SH-SY5Y (cell line): Measurements from ENCODE around the gene LPIN3.

ENCODE experiments used
- GATA2 ChIP-seq: IDR thresholded peaks from 2 replicates; pipeline ENCODE4 v1.6.1; 2011; ENCODE audit warnings: mild to moderate bottlenecking, low read depth, low read length
- GATA3 ChIP-seq: IDR thresholded peaks from 2 replicates; pipeline ENCODE4 v1.6.1; 2011; ENCODE audit warnings: low read depth, mild to moderate bottlenecking, low read length, moderate library complexity

GRCh38 chr20:41349266-41349665, 8.6 kb downstream of the LPIN3 start:
- TF ChIP-seq GATA2 = no peak
- no peak for TF ChIP-seq GATA3
